Prostate gland (tissue), 2 donors: ENCODE measurements around the gene MATN1.

Experiments used
- POLR2A ChIP-seq: fragments of 450-650 bp; IDR thresholded peaks from one replicate; pipeline ENCODE4 v1.6.1; 2016; ENCODE audit warnings: antibody characterized with exemption, mild to moderate bottlenecking
- POLR2AphosphoS5 ChIP-seq: sonication (generic); formaldehyde crosslinking; IDR thresholded peaks from one replicate; pipeline ENCODE4 v1.6.1; 2017; ENCODE audit warnings: antibody characterized with exemption
- TF ChIP-seq, protein P1 (sequence below), 4 experiments: fragments of 200-600 bp in 2 of 4; fragments of 450-650 bp in 2 of 4; sonication (generic) in 2 of 4; IDR thresholded peaks; 1 replicate in 3 of 4; 2 replicates in 1 of 4; pipeline ENCODE4 v1.5.1; 2016 to 2019; ENCODE audit warnings: antibody characterized with exemption in 4 of 4, mild to moderate bottlenecking in 2 of 4, moderate library complexity in 2 of 4

DNA sequence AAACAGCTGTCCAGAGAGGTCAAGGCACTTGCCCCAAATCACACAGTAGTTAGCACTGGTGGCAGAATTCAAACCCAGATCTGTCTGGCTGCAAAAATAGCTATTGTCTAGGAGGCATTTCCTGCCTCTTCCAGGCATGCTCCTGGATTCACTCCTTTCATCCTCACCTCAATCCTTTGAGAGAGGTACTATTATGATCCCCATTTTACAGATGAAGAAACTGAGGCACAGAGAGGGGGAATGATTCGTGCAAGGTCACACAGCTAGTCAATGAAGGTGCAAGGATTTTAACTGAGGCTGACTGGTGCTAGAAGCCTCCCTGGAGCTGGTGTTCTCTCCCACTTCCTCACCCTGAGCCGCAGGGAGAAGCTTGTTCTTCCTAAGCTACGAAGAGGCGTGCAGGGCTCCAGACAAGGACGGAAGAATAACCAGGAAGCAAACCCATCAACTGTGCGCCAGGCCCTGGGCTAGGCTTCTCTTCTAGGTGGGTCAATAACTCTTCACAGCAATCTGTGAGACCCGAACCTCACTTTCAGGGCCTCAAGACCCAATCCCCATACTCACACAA, 34.8 kb upstream of the MATN1 start:
- no peak for TF ChIP-seq POLR2AphosphoS5
- TF ChIP-seq POLR2A, result no peak
- TF ChIP-seq, protein P1, sequence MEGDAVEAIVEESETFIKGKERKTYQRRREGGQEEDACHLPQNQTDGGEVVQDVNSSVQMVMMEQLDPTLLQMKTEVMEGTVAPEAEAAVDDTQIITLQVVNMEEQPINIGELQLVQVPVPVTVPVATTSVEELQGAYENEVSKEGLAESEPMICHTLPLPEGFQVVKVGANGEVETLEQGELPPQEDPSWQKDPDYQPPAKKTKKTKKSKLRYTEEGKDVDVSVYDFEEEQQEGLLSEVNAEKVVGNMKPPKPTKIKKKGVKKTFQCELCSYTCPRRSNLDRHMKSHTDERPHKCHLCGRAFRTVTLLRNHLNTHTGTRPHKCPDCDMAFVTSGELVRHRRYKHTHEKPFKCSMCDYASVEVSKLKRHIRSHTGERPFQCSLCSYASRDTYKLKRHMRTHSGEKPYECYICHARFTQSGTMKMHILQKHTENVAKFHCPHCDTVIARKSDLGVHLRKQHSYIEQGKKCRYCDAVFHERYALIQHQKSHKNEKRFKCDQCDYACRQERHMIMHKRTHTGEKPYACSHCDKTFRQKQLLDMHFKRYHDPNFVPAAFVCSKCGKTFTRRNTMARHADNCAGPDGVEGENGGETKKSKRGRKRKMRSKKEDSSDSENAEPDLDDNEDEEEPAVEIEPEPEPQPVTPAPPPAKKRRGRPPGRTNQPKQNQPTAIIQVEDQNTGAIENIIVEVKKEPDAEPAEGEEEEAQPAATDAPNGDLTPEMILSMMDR (IDR thresholded peaks at IDR 0.05), result no peak
